HG03066 (cell line): ENCODE results near the gene ABCB6.

ENCODE experiments used
- ATAC-seq: cut with Tn5 transposase; IDR thresholded peaks from one replicate; pipeline ENCODE4 v1.9.1; 2021; ENCODE audit warnings: low read depth; ENCODE audit not compliant: unreplicated experiment

The ABCB6 gene

GRCh38 chr2:219172231-219173154 is 46.3 kb downstream of the ABCB6 start:
- no peak for ATAC-seq

- no peak for ATAC-seq
Observed at GRCh38 chr2:219171231-219171651, 47.5 kb downstream of the ABCB6 start.

GRCh38 chr2:219169930-219170654 is 48.7 kb downstream of the ABCB6 start, which contains the start of gene SLC23A3:
SLC23A3 (minus strand) TSS chr2:219170029; CDS start chr2:219169984, 45 bp downstream.
- no peak for ATAC-seq

- ATAC-seq: no peak
Observed at GRCh38 chr2:219168932-219169331, 49.8 kb downstream of the ABCB6 start.

GRCh38 chr2:219168526-219168925 is 50.2 kb downstream of the ABCB6 start:
- no peak for ATAC-seq

- ATAC-seq: no peak
Observed at GRCh38 chr2:219167997-219168396, 50.8 kb downstream of the ABCB6 start.

GRCh38 chr2:219165058-219165911 is 53.5 kb downstream of the ABCB6 start:
- ATAC-seq: no peak

- no peak for ATAC-seq
Observed at GRCh38 chr2:219163156-219163555, 55.6 kb downstream of the ABCB6 start.

GRCh38 chr2:219161097-219161496 is 57.7 kb downstream of the ABCB6 start:
- no peak for ATAC-seq

GRCh38 chr2:219160186-219161017 is 58.4 kb downstream of the ABCB6 start, which contains the start of gene NHEJ1:
NHEJ1 (minus strand) TSS chr2:219160815; CDS start chr2:219158362, 2,453 bp downstream.
- peak; percentile 86 for ATAC-seq
